HG03558 (cell line): ENCODE results near the gene TRIM5.

ENCODE experiments used
- ATAC-seq: cut with Tn5 transposase; IDR thresholded peaks from one replicate; pipeline ENCODE4 v1.9.1; 2021; ENCODE audit warnings: moderate number of reproducible peaks; ENCODE audit not compliant: unreplicated experiment; ENCODE audit errors: extremely low read depth

TRIM5 gene

DNA sequence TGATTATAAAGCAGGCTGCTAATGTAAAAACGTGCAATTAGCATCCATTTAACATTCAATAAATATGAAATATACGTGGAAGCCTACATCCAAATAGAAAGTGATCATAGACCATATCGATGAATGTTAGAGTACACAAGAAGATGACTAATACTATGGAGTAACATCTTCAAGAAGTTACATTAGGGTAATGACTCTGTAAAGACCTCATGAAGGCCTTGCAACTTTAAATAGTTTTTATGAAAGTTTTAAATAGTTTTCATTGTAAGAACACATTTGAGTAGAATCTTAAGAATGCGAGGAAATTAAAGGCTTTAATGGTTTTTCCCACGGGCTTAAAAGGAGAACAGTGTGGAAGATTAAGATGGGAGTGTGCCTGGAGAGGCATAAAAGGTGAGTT, 58.7 kb downstream of the TRIM5 start:
- ATAC-seq: no peak

DNA sequence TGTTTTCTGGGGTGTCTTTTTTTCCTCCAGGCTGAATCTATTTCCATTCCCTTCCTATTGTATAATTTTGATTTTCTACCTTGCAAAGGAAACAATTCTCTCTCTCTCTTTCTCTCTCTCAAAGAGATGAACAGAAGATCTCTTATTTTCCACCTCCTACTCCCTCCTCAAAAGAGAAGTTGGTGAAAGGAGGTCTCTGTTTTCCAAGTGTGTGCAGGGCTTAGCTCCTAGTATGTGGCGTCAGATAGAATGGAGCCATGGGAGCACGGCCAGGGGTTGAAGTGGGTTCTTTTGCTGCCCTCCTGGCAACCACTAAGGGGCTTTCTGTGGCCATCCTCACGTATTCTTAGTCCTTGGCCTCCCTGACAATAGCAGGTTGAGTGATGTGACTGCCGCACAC, 59.6 kb downstream of the TRIM5 start:
- ATAC-seq: no peak

DNA sequence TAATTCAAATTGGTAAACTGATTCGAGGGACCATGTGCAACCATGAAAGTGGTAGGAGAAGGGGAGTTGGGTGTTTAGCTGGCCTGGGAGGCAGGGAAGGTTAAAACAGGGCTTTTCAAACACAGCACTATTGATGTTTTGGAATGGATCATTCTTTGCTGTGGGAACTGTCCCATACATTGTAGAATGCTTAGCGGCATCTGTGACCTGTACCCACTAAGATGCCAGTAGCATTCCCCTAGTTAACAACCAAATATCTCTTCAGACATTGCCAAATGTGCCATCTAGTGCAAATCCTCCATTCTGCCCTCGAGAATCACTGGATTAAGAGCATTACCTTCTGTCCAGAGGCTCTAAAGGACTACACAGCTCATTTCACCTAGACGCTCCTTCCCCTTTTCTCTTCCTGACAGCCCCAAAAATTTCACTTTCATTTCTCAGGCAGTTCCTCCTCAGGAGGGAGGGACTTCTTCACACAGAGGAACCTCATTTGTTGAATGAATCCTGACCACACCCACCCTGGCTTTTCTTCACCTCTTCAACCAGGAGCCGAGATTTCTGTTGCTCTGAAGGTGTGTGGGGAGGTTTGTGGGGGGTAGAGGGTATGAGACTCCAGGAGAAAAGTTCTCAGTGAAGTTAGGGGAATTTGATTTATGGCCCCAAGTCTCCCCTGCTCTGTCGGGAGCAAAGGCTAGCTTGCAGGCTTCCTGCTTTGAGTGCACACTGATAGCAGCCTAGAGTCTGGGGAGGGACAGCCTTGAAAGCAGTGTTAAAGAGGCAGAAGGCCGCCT, 60.2 kb downstream of the TRIM5 start, which contains the start of gene TRIM34:
TRIM34 (plus strand) TSS at position 513 of the 791 bp plus-strand sequence. CDS start 7,331 bp downstream, outside the sequence.
- peak; percentile 98 for ATAC-seq

DNA sequence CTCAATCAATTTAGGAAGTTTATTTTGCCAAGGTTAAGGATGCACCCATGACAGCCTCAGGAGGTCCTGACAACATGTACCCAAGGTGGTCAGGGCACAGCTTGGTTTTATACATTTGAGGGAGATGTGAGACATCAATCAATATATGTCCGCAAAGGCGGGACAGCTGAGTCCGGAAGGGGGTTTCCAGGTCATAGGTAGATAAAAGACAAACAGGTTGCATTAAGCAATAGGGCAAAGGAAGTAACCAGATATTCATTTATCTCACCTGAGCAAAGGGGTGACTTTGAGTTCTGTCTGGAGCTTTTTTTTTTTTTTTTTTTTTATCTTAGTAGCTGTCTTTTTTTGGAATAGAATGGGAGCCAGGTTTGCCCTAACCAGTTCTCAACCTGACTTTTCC, 62.1 kb downstream of the TRIM5 start:
- no peak for ATAC-seq

DNA sequence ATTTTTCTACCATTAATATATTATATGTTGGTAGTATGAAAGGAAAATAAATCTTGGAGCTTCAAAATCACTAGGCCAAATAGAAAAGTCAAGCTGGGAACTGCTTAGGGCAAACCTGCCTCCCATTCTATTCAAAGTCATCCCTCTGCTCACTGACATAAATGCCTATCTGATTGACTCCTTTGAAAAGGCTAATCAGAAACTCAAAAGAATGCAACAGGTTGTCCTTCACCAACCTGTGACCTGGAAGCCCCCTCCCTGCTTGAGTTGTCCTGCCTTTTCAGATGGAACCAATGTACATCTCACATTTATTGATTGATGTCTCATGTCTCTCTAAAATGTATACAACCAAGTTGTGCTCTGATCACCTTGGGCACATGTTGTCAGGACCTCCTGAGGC, 63.3 kb downstream of the TRIM5 start:
- ATAC-seq: no peak

DNA sequence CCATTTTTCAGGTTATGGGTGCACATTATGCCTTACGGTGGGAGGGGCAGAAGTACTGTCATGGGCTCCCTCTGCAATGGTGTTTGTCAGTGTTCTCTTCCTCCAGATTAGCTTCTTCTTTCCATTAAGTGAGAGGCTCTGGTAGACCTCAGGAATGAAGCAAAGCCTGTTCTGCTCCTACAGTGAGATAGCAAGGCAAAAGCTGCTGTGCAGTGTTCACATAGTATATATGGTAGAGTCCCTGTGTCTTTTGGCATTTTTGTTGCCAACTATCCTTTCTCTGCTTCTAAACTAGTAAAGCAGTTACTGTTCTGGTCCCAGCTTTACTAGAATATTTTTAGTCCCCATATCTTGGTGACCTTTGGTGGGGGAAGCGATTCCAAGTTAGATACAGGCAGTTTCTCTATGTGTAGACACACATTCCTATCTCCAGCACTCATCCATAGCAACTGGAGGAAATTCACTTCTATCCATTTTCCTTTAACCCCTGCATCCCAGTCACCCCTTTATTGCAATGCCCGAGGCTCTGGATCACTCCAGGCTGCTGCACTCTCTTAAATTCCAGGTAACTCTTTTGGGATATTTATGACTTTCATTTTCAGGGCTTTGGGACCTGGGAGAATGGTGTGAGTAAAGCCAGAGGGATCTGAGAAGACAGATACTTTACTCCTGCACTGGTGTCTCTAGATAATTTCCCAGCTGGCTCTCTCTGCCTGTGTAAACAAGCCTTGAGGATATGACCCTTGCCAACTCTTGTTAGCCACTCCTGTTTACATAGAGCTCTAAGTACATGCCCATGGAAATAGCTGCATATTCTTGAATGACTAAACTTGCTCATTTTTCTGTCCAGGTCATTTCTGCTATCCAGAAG, 64.0 kb downstream of the TRIM5 start:
- ATAC-seq: no peak

DNA sequence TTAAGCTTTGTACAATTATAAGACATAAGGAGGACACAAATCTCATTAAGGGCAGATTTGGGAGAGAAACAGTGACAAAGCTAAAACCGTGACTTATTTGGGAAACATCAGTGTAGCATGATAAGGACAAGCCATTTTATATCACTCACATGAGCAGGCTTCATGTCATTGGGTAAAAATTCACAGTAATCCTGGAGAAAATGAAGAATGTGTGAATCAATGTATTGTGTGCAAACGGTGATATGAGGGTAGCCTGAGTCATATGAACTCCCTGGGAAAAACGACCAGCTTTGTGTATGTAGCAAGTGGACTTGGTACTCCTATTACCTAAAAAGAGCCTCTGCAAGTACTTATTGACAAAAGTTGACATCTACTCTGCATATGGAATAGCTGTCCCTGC, 66.1 kb downstream of the TRIM5 start:
- no peak for ATAC-seq
